MCF 10A (cell line): ENCODE data around the gene ADK. TPM values are rescaled to one million over a fixed set of nuclear protein-coding genes. Genes with fewer than 3 reads are reported as not detected.

Source experiments
- BruUV-seq: library from RNA; stranded (reverse); fragments of 400-500 nt; replicated peaks from 2 replicates; lab custom pipeline; 2021; lab: Mats Ljungman, UMichigan
- CTCF ChIA-PET: fragments of 300-600 bp; sonication (Branson Sonifier 250); formaldehyde crosslinking; extraction: SDS; loops from one replicate; lab custom pipeline; 2021; ENCODE audit warnings: antibody characterized with exemption, inconsistent platforms; lab: Yijun Ruan, JAX
- POLR2A ChIA-PET: fragments of 300-600, 350-650 bp; sonication (Branson Sonifier 250); formaldehyde crosslinking; extraction: SDS; loops from one replicate; lab custom pipeline; 2020; ENCODE audit warnings: antibody characterized with exemption, inconsistent platforms; lab: Yijun Ruan, JAX
- DNase-seq: peaks from one replicate; pipeline ENCODE4 v3.0.0-alpha.2; 2018; ENCODE audit not compliant: unreplicated experiment
- H3K27ac Mint-ChIP-seq: one replicate; pipeline ENCODE4 v1.8.0; 2022; ENCODE audit warnings: mild to moderate bottlenecking, low read depth, mixed read lengths; ENCODE audit not compliant: unreplicated experiment
- H3K27me3 Mint-ChIP-seq: one replicate; pipeline ENCODE4 v1.8.0; 2022; ENCODE audit warnings: mixed read lengths; ENCODE audit not compliant: insufficient read depth, unreplicated experiment
- H3K36me3 Mint-ChIP-seq: one replicate; pipeline ENCODE4 v1.8.0; 2022; ENCODE audit warnings: mild to moderate bottlenecking, moderate library complexity, mixed read lengths; ENCODE audit not compliant: insufficient read depth, unreplicated experiment
- H3K4me1 Mint-ChIP-seq: one replicate; pipeline ENCODE4 v1.8.0; 2022; ENCODE audit warnings: mixed read lengths; ENCODE audit not compliant: insufficient read depth, unreplicated experiment
- H3K4me3 Mint-ChIP-seq: one replicate; pipeline ENCODE4 v1.8.0; 2022; ENCODE audit warnings: mild to moderate bottlenecking, moderate library complexity, mixed read lengths; ENCODE audit not compliant: unreplicated experiment
- H3K9me3 Mint-ChIP-seq: one replicate; pipeline ENCODE4 v1.8.0; 2022; ENCODE audit warnings: mixed read lengths; ENCODE audit not compliant: unreplicated experiment
- intact Hi-C: fragments of 100-400 bp; cut with micrococcal nuclease; formaldehyde crosslinking; loops from 2 replicates; pipeline ENCODE4 v1.14.1; 2022
- total RNA-seq: library from RNA; stranded (reverse); gene quantifications from 2 replicates; pipeline ENCODE4 v1.2.3, GENCODE V29; 2022
- TF ChIP-seq, protein P1 (sequence below): fragments of 200-600 bp; IDR thresholded peaks from one replicate; pipeline ENCODE4 v1.8.0; 2022; ENCODE audit warnings: antibody characterized with exemption, mild to moderate bottlenecking; ENCODE audit not compliant: unreplicated experiment

Gene ADK
- total RNA-seq, 1 experiment from 2014 or later = 98.6 TPM

DNA sequence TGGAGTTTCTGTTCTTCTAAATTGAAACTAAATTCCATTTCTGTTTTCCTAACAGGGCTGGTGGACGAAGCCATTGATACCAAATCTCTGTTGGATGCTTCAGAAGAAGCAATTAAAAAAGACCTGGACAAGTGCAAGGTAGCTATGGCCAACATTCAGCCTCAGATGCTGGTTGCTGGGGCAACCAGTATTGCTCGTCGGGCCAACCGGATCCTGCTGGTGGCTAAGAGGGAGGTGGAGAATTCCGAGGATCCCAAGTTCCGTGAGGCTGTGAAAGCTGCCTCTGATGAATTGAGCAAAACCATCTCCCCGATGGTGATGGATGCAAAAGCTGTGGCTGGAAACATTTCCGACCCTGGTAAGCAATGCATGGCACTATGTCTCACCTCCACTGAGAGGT lies 46.0 kb upstream of the ADK start:
- ChIA-PET POLR2A (no interaction called here), CTCF (interaction anchor here (0.6 kb wide), 1 partner anchor 233 kb away, joined by 3 read pairs; no protein-coding TSS in a partner anchor)
- BruUV-seq = no TSS peak
- TF ChIP-seq, protein P1, sequence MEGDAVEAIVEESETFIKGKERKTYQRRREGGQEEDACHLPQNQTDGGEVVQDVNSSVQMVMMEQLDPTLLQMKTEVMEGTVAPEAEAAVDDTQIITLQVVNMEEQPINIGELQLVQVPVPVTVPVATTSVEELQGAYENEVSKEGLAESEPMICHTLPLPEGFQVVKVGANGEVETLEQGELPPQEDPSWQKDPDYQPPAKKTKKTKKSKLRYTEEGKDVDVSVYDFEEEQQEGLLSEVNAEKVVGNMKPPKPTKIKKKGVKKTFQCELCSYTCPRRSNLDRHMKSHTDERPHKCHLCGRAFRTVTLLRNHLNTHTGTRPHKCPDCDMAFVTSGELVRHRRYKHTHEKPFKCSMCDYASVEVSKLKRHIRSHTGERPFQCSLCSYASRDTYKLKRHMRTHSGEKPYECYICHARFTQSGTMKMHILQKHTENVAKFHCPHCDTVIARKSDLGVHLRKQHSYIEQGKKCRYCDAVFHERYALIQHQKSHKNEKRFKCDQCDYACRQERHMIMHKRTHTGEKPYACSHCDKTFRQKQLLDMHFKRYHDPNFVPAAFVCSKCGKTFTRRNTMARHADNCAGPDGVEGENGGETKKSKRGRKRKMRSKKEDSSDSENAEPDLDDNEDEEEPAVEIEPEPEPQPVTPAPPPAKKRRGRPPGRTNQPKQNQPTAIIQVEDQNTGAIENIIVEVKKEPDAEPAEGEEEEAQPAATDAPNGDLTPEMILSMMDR = no peak
- no peak for DNase-seq
- no peaks in the 10 kb centered on the region for H3K9me3 Mint-ChIP-seq
- H3K4me1 Mint-ChIP-seq = no peaks in the 10 kb centered on the region
- no peak overlapping the region for H3K4me3 Mint-ChIP-seq
- H3K36me3 Mint-ChIP-seq = peaks cover 98% of the 10 kb centered on the region
- intact Hi-C loops = no loop called here
- H3K27ac Mint-ChIP-seq = no peak overlapping the region
- no peaks in the 10 kb centered on the region for H3K27me3 Mint-ChIP-seq

DNA sequence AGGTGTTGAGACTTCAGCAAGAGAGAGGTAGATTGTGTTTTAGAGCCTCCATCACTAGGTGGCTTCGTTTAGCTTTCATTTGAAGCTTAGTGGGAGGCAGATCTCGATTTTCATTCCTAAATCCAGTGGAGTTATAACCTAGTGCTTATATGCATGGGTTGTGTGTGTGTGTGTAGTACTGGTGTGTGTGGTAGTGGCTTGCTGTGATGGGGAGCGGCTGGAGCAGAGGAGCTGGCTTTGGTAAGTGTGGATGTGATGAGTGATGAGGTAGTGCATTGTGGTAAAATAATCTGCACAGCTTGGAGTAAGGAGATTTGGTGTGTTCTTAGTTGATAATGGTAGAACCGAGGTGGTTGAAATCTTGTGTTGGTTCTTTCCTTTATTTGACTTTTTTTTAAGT lies 43.6 kb upstream of the ADK start:
- POLR2A ChIA-PET = interaction anchor here (0.6 to 1.0 kb wide), 3 partner anchors 36 to 322 kb away, joined by 3 read pairs; partner anchors contain the start of gene ZSWIM8
- H3K4me3 Mint-ChIP-seq = no peak overlapping the region
- CTCF ChIA-PET = interaction anchor here (0.5 to 3.4 kb wide), 3 partner anchors 27 to 812 kb away, joined by 3 to 16 read pairs (median 3); no protein-coding TSS in a partner anchor

DNA sequence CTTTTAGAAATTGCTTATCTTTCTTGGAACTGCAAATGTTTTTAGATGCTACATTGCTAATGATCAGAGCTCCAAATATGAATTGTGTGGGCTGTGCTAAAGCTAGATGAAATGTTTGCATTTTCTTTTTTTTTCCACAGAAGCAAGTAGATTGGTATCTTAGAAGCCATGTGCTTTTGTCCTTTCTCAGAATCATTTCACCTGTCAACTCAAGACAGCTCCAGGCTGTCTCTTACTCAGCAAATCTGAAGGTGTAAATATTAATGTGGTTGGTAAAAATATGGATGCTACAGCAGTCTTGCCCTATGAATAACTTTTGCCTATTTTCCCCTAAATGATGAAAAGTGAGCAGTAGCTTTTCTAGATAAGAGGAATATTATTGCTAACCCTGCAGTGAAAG lies 41.6 kb upstream of the ADK start:
- TF ChIP-seq, protein P1 = no peak
- Mint-ChIP-seq H3K27ac (no peak overlapping the region), H3K36me3 (peaks cover 87% of the 10 kb centered on the region), H3K4me1 (no peaks in the 10 kb centered on the region), H3K9me3 (no peaks in the 10 kb centered on the region), H3K4me3 (no peak overlapping the region), H3K27me3 (no peaks in the 10 kb centered on the region)
- intact Hi-C loops = no loop called here
- no TSS peak for BruUV-seq
- CTCF ChIA-PET = interaction anchor here (0.7 to 1.3 kb wide), 3 partner anchors 17 to 174 kb away, joined by 3 to 4 read pairs (median 4); no protein-coding TSS in a partner anchor
- DNase-seq = no peak
- POLR2A ChIA-PET = interaction anchor here (0.8 to 1.8 kb wide), 3 partner anchors 10 to 29 kb away, joined by 3 to 5 read pairs (median 4); no protein-coding TSS in a partner anchor

More for the DNA sequence above, 43.6 kb upstream of the ADK start:
- Mint-ChIP-seq H3K27me3 (no peaks in the 10 kb centered on the region), H3K4me1 (no peaks in the 10 kb centered on the region), H3K9me3 (no peaks in the 10 kb centered on the region), H3K36me3 (peaks cover 100% of the 10 kb centered on the region), H3K27ac (no peak overlapping the region)
- TF ChIP-seq, protein P1 = no peak
- intact Hi-C loops = no loop called here
- BruUV-seq = no TSS peak
- DNase-seq = no peak

DNA sequence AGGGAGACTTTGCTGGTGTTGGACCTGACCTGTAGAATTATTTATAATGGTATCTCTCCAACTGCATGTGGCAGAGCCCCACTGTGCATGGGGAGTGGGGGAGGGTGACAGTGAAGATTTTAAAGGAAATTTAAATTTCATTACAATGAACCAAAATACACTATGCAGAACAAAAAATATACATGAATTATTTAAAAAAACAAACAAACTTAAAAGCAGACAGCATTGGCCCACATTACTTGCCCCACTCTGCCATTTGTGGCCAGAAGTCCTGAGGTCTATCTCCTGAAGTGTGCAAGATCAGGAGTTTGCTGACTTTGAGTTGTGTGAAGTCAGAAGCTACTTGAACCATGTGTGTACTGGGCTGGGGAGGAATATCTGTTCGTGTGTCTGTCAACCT lies 40.9 kb upstream of the ADK start:
- intact Hi-C loops = no loop called here
- no peaks in the 10 kb centered on the region for H3K9me3 Mint-ChIP-seq
- ChIA-PET POLR2A (no interaction called here), CTCF (interaction anchor here (0.5 to 1.3 kb wide), 3 partner anchors 16 to 208 kb away, joined by 3 to 4 read pairs (median 3); no protein-coding TSS in a partner anchor)
- H3K36me3 Mint-ChIP-seq = peaks cover 86% of the 10 kb centered on the region
- H3K4me3 Mint-ChIP-seq = no peak overlapping the region
- no peaks in the 10 kb centered on the region for H3K4me1 Mint-ChIP-seq
- no TSS peak for BruUV-seq
- no peak for DNase-seq
- no peaks in the 10 kb centered on the region for H3K27me3 Mint-ChIP-seq
- no peak overlapping the region for H3K27ac Mint-ChIP-seq
- TF ChIP-seq, protein P1 = no peak
